Measurements from ENCODE around the gene MAPK8.

MAPK8 gene

GRCh38 chr10:48324580-48324979 lies 18.1 kb downstream of the MAPK8 start:
- Histone ChIP-seq H3K4me1 (ENCODE audit: low read length) (no peaks in the 10 kb centered on the region), H3K4me3 (ENCODE audit: low read length) (no peak overlapping the region), H3K9me2 (replicated peaks; ENCODE audit: insufficient read depth, low read length) (no peaks in the 10 kb centered on the region), H2AFZ (ENCODE audit: low read length) (no peak overlapping the region), H3F3A (ENCODE audit: insufficient read depth, low read length) (no peaks in the 10 kb centered on the region), H4K20me1 (ENCODE audit: insufficient read depth, low read length) (no peaks in the 10 kb centered on the region), H3K4me2 (ENCODE audit: low read depth, low read length) (no peak overlapping the region), H3K79me2 (ENCODE audit: low read length) (peaks cover 40% of the 10 kb centered on the region), H3K27ac (ENCODE audit: low read length) (no peak overlapping the region), H3K27me3 (replicated peaks; ENCODE audit: insufficient read depth, low read length) (no peaks in the 10 kb centered on the region), H3K9ac (ENCODE audit: low read length) (no peak overlapping the region), H3K9me3 (replicated peaks; ENCODE audit: insufficient read depth, low read length) (no peaks in the 10 kb centered on the region), H3K36me3 (replicated peaks; ENCODE audit: insufficient read depth, low read length) (no peaks in the 10 kb centered on the region)
- TF ChIP-seq EZH2phosphoT487 (IDR thresholded peaks at IDR 0.05; ENCODE audit: low read length) (no peak), EZH2 (optimal IDR thresholded peaks at IDR 0.05; ENCODE audit: low read depth, low read length) (no peak), CTCF (IDR thresholded peaks at IDR 0.05; ENCODE audit: low read length) (no peak)
- DNase-seq: no peak

DNA sequence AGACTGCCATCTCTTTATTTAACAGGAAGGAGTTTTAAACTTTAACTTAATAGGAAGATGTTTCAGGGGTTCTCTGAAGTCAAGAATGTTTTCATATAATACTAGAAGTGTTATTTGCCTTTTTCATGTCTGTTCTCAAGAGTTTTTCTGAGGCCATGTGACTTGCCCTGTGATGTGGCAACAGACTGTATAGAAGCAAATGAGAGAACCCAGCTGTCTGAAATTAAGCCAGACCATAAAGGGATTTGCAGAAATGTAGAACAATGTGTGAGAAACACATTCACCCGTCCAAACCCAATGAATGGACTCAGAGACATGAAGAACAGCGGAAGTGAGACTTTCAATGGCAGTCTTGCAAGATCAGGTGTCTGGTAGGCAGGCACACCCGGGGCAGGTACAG lies 23.8 kb downstream of the MAPK8 start:
- no peak overlapping the region for H3K4me3 ChIP-seq (ENCODE audit: low read length)

GRCh38 chr10:48331436-48331835 lies 25.0 kb downstream of the MAPK8 start:
- TF ChIP-seq EZH2phosphoT487 (IDR thresholded peaks at IDR 0.05; ENCODE audit: low read length) (no peak), CTCF (IDR thresholded peaks at IDR 0.05; ENCODE audit: low read length) (no peak), EZH2 (optimal IDR thresholded peaks at IDR 0.05; ENCODE audit: low read depth, low read length) (no peak)
- H3F3A ChIP-seq (ENCODE audit: insufficient read depth, low read length): no peaks in the 10 kb centered on the region
- H3K36me3 ChIP-seq (replicated peaks; ENCODE audit: insufficient read depth, low read length): no peaks in the 10 kb centered on the region
- no peak overlapping the region for H3K4me2 ChIP-seq (ENCODE audit: low read depth, low read length)
- no peaks in the 10 kb centered on the region for H4K20me1 ChIP-seq (ENCODE audit: insufficient read depth, low read length)
- H3K27me3 ChIP-seq (replicated peaks; ENCODE audit: insufficient read depth, low read length): no peaks in the 10 kb centered on the region
- no peak overlapping the region for H2AFZ ChIP-seq (ENCODE audit: low read length)
- H3K4me1 ChIP-seq (ENCODE audit: low read length): no peaks in the 10 kb centered on the region
- no peaks in the 10 kb centered on the region for H3K9me2 ChIP-seq (replicated peaks; ENCODE audit: insufficient read depth, low read length)
- no peak overlapping the region for H3K27ac ChIP-seq (ENCODE audit: low read length)
- no peak overlapping the region for H3K4me3 ChIP-seq (ENCODE audit: low read length)
- no peak for DNase-seq
- no peaks in the 10 kb centered on the region for H3K9me3 ChIP-seq (replicated peaks; ENCODE audit: insufficient read depth, low read length)
- H3K79me2 ChIP-seq (ENCODE audit: low read length): 0 out of 2 replicates have a peak, but pooled peaks cover 6% of the 10 kb centered on the region
- no peak overlapping the region for H3K9ac ChIP-seq (ENCODE audit: low read length)

More for the DNA sequence above, 23.8 kb downstream of the MAPK8 start:
- no peaks in the 10 kb centered on the region for H3K27me3 ChIP-seq (replicated peaks; ENCODE audit: insufficient read depth, low read length)
- H3K36me3 ChIP-seq (replicated peaks; ENCODE audit: insufficient read depth, low read length): no peaks in the 10 kb centered on the region
- DNase-seq: no peak
- H3K4me1 ChIP-seq (ENCODE audit: low read length): no peaks in the 10 kb centered on the region
- H3K27ac ChIP-seq (ENCODE audit: low read length): no peak overlapping the region
- no peak for TF ChIP-seq EZH2 (optimal IDR thresholded peaks at IDR 0.05; ENCODE audit: low read depth, low read length)
- no peak for TF ChIP-seq CTCF (IDR thresholded peaks at IDR 0.05; ENCODE audit: low read length)
- TF ChIP-seq EZH2phosphoT487 (IDR thresholded peaks at IDR 0.05; ENCODE audit: low read length): no peak
- H2AFZ ChIP-seq (ENCODE audit: low read length): no peak overlapping the region
- H3F3A ChIP-seq (ENCODE audit: insufficient read depth, low read length): no peaks in the 10 kb centered on the region
- no peaks in the 10 kb centered on the region for H3K9me2 ChIP-seq (replicated peaks; ENCODE audit: insufficient read depth, low read length)
- H3K9me3 ChIP-seq (replicated peaks; ENCODE audit: insufficient read depth, low read length): no peaks in the 10 kb centered on the region
- H4K20me1 ChIP-seq (ENCODE audit: insufficient read depth, low read length): no peaks in the 10 kb centered on the region
- H3K4me2 ChIP-seq (ENCODE audit: low read depth, low read length): no peak overlapping the region
- H3K79me2 ChIP-seq (ENCODE audit: low read length): peaks cover 14% of the 10 kb centered on the region; the same call in 1 of the 2 replicates
- no peak overlapping the region for H3K9ac ChIP-seq (ENCODE audit: low read length)

Measured in MM.1S (cell line).